SK-N-SH (cell line): ENCODE data around the gene RAP1GAP.

Source experiments
- CTCF ChIP-seq: fragments of 200-600 bp; sonication (generic); IDR thresholded peaks from 2 replicates; pipeline ENCODE4 v1.6.1; 2017; ENCODE audit warnings: antibody characterized with exemption, mild to moderate bottlenecking, moderate library complexity
- ZBTB33 ChIP-seq: IDR thresholded peaks from 2 replicates; pipeline ENCODE4 v1.4.0; 2012; ENCODE audit warnings: low read depth, borderline replicate concordance

GRCh38 chr1:21552715-21553114 lies 116.4 kb downstream of the RAP1GAP start:
- no peak for TF ChIP-seq CTCF
- no peak for TF ChIP-seq ZBTB33
